ENCODE results near the gene FMNL1. TPM values are rescaled to one million over a fixed set of nuclear protein-coding genes. Genes with fewer than 3 reads are reported as not detected.
"Not testable (repeated sequence)": the region's sequence is repeated elsewhere in the genome, so short reads cannot be mapped to it uniquely, and the experiment has no call there.

FMNL1 gene
- polyA plus RNA-seq, 4 donors = 4.4 to 7.7 (median 6.7) TPM

DNA sequence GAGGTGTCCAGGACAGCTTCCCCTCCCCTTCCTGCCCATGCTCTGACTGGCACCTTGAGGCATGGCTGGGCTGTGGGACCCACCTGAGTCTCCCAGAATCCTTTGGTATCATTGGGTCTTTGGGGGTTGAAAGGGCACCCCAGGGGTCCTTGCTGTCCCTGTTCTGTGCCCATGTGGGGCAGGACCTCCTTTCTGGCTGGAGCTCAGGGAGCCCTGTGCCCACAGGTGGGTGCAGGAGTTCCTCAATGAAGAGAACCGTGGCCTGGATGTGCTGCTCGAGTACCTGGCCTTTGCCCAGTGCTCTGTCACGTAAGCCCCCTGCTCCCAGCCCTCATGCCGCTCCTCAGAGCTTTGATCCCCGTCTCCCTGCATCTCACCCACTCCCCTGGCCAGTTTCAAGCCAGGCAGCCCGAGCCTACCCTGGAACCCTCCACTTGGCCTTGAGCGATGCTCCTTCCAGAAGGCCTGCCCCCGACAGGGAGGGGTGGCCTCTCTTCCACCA, 11.8 kb downstream of the FMNL1 start:
- no peak for DNase-seq (ENCODE audit: low read depth in 4 of 4, low spot score in 2 of 4)

- DNase-seq (ENCODE audit: low read depth in 4 of 4, low spot score in 2 of 4) = no peak
Observed at GRCh38 chr17:45234641-45235415, 13.1 kb downstream of the FMNL1 start.

- DNase-seq (ENCODE audit: low read depth in 4 of 4, low spot score in 2 of 4) = peak in 1 of 4 donors; percentile 53
Observed at GRCh38 chr17:45235416-45236281, 14.0 kb downstream of the FMNL1 start.

GRCh38 chr17:45236282-45236606, 14.6 kb downstream of the FMNL1 start:
- no peak for DNase-seq (ENCODE audit: low read depth in 4 of 4, low spot score in 2 of 4)

GRCh38 chr17:45237686-45238085, 16.0 kb downstream of the FMNL1 start:
- DNase-seq (ENCODE audit: low read depth in 4 of 4, low spot score in 2 of 4) = no peak

- no peak for DNase-seq (ENCODE audit: low read depth in 4 of 4, low spot score in 2 of 4)
Observed at GRCh38 chr17:45238155-45238774, 16.6 kb downstream of the FMNL1 start.

DNA sequence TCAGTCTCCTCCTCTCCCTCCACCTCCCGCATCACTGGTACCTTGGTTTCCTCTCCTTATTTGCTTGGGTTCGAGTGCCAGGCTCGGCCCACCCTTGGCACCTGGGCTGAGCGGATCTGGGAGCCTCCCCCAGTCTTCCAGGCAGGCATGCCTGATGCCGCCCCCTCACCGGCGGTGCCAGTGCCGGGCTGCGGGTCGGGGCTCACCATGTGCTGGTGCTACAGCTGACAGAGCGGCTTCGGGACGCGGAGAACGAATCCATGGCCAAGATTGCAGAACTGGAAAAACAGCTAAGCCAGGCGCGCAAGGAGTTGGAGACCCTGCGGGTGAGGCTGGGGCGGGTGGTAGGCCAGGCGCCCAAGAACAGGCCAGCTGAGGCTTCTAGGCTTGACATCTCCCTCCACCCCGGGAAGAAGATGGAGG, 19.2 kb downstream of the FMNL1 start:
- no peak for DNase-seq (ENCODE audit: low read depth in 4 of 4, low spot score in 2 of 4)

DNA sequence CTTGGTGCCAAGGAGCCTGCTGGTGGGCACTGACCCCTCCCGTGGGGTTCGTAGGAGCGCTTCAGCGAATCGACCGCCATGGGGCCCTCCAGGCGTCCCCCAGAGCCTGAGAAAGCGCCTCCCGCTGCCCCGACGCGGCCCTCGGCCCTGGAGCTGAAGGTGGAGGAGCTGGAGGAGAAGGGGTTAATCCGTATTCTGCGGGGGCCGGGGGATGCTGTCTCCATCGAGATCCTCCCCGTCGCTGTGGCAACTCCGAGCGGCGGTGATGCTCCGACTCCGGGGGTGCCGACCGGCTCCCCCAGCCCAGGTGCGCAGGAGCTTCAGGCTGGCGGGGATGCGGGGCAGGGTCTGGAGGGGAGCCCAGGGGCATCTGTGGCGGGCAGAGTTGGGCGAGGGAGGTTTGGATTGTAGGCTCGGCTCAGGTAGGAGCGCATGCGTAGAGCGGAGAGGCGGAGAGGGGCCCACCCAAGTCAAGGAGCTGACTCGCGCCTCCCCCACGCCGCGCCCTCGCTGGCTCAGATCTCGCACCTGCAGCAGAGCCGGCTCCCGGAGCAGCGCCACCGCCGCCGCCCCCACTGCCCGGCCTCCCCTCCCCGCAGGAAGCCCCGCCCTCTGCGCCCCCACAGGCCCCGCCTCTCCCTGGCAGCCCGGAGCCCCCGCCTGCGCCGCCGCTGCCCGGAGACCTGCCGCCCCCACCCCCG, 19.8 kb downstream of the FMNL1 start:
- DNase-seq (ENCODE audit: low read depth in 4 of 4, low spot score in 2 of 4) = no peak

DNA sequence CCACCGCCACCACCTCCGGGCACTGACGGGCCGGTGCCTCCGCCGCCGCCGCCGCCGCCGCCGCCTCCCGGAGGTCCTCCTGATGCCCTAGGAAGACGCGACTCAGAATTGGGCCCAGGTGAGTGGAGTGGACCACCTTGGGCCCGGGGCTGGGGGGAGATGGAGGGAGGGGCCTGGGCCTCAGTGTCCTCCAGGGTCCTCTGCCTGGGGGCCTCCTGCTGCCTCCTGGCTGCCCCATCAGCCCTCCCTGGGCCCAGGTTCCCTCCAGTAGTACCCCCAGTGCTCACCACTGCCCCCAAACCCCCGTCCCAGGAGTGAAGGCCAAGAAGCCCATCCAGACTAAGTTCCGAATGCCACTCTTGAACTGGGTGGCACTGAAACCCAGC, 20.3 kb downstream of the FMNL1 start:
- no peak for DNase-seq (ENCODE audit: low read depth in 4 of 4, low spot score in 2 of 4)

DNA sequence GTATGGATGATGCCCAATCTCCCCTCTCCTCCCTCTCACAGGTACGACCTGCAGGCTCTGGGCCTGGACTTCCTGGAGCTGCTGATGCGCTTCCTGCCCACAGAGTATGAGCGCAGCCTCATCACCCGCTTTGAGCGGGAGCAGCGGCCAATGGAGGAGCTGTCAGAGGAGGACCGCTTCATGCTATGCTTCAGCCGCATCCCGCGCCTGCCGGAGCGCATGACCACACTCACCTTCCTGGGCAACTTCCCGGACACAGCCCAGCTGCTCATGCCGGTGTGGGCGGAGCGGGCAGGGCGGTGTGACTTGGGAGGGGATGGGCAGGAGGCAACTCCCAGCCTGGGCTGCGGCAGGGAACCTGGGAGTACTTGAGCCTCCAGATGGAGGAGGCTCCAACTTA, 22.1 kb downstream of the FMNL1 start:
- DNase-seq (ENCODE audit: low read depth in 4 of 4, low spot score in 2 of 4) = peak in 1 of 4 donors; percentile 36

- DNase-seq (ENCODE audit: low read depth in 4 of 4, low spot score in 2 of 4) = no peak
Observed at GRCh38 chr17:45244725-45245656, 23.3 kb downstream of the FMNL1 start.

DNA sequence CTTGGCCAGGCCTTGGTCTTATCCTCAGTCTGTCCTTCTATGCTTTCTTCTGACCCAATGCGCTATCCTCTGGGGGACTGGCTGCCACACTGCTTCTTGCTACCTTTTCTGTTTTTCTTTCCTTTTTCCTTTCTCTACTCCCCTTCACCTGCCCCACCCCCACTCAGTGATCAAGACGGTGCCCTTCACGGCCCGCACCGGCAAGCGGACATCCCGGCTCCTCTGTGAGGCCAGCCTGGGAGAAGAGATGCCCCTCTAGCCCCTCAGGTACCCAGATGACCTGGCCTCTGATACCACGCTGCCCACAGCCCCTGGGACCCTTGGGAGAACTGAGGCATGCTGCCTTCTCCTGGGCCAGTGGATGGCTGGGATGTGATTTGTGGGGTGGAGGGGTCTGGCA, 24.7 kb downstream of the FMNL1 start:
- DNase-seq (ENCODE audit: low read depth in 4 of 4, low spot score in 2 of 4) = no peak

DNA sequence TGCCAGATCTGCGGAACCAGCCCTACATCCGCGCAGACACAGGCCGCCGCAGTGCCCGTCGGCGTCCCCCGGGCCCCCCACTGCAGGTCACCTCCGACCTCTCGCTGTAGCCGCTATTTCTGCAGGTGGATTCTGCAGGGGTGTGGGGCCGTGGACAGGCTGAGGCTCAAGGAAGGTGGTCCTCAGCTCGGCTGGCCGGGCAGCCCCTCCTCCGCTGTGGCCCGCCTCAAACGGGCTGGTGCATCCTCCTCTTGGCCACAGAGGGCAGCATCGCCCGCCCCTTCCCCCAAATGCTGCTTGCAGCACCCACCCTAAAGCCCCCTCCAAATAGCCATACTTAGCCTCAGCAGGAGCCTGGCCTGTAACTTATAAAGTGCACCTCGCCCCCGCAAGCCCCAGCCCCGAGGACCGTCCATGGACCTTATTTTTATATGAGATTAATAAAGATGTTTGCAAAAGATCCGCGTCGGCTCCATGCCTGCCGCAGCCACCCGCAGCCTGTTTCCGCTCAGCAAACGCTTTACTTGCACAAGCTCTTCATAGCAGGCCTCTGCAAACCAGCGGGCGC, 25.3 kb downstream of the FMNL1 start:
- DNase-seq (ENCODE audit: low read depth in 4 of 4, low spot score in 2 of 4) = no peak

GRCh38 chr17:45247429-45248131, 25.9 kb downstream of the FMNL1 start:
- DNase-seq (ENCODE audit: low read depth in 4 of 4, low spot score in 2 of 4) = peak in 1 of 4 donors; percentile 81

GRCh38 chr17:45248132-45248957, 26.7 kb downstream of the FMNL1 start:
- DNase-seq (ENCODE audit: low read depth in 4 of 4, low spot score in 2 of 4) = no peak

GRCh38 chr17:45251931-45252330, 30.2 kb downstream of the FMNL1 start:
- DNase-seq (ENCODE audit: low read depth in 4 of 4, low spot score in 2 of 4) = no peak

DNA sequence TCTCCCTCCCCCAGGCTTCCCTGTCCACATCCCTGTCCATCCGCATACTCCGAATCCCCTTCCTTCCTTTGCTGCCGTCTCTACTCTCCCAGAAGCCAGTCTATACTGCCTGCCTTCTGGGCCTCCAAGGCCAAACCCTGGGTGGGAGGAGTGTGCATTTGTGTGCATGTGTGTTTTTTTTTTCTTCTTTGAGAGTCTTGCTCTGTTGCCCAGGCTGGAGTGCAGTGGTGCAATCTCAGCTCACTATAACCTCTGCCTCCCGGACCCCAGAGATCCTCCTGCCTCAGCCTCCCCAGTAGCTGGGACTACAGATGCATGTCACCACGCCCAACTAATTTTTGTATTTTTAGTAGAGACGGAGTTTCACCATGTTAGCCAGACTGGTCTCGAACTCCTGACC, 31.6 kb downstream of the FMNL1 start:
- DNase-seq (ENCODE audit: low read depth in 4 of 4, low spot score in 2 of 4) = not testable (repeated sequence)

- no peak for DNase-seq (ENCODE audit: low read depth in 4 of 4, low spot score in 2 of 4)
Observed at GRCh38 chr17:45253879-45254278, 32.2 kb downstream of the FMNL1 start.

All from left renal cortex interstitium (tissue), 4 donors.